HCT116 (cell line): Measurements from ENCODE around the gene IFT22.

Experiments
- ATF3 ChIP-seq: IDR thresholded peaks from 2 replicates; pipeline ENCODE4 v1.6.1; 2012
- CBX3 ChIP-seq: IDR thresholded peaks from 2 replicates; pipeline ENCODE4 v1.6.1; 2012; ENCODE audit warnings: low read depth
- CTCF ChIP-seq, 3 experiments: fragments of 200-600 bp in 1 of 3; sonication (generic) in 1 of 3; IDR thresholded peaks in 2 of 3; conservative IDR thresholded peaks in 1 of 3; 2 replicates each; pipeline ENCODE4 v1.5.1; 2012 to 2017; ENCODE audit warnings: low read depth in 2 of 3, low read length in 2 of 3, antibody characterized with exemption in 1 of 3, borderline replicate concordance in 1 of 3, control low read depth in 1 of 3, mild to moderate bottlenecking in 1 of 3, mixed read lengths in 1 of 3, mixed run types in 1 of 3, moderate library complexity in 1 of 3; ENCODE audit not compliant: insufficient read depth in 1 of 3
- EGR1 ChIP-seq: IDR thresholded peaks from 2 replicates; pipeline ENCODE4 v1.6.1; 2012; ENCODE audit warnings: low read depth
- EZH2 ChIP-seq: fragments of 200-600 bp; sonication (generic); IDR thresholded peaks from 2 replicates; pipeline ENCODE4 v1.6.1; 2017; ENCODE audit warnings: antibody characterized with exemption, mixed run types
- JUND ChIP-seq: IDR thresholded peaks from 2 replicates; pipeline ENCODE4 v1.6.1; 2012
- POLR2A ChIP-seq: IDR thresholded peaks from 2 replicates; pipeline ENCODE4 v1.7.0; 2011; ENCODE audit warnings: borderline replicate concordance; ENCODE audit not compliant: insufficient read depth, insufficient read length; ENCODE audit errors: extremely low read depth
- POLR2AphosphoS5 ChIP-seq: IDR thresholded peaks from 2 replicates; pipeline ENCODE4 v1.6.1; 2011; ENCODE audit warnings: mild to moderate bottlenecking, low read depth, low read length, moderate library complexity
- REST ChIP-seq: IDR thresholded peaks from 2 replicates; pipeline ENCODE4 v1.6.1; 2012; ENCODE audit warnings: low read depth
- ZNF274 ChIP-seq: fragments of 200-500 bp; sonication (Bioruptor generic); IDR thresholded peaks from 2 replicates; pipeline ENCODE4 v1.6.1; 2014; ENCODE audit warnings: mild to moderate bottlenecking, low read depth, low read length, inconsistent platforms

GRCh38 chr7:101269664-101270063 lies 51.9 kb downstream of the IFT22 start:
- TF ChIP-seq EZH2 = no peak
- TF ChIP-seq CTCF (IDR thresholded peaks at IDR 0.05 in 2 of 3, conservative IDR thresholded peaks at IDR 0.05 in 1 of 3; ENCODE audit: borderline replicate concordance in 1 of 3, insufficient read depth in 1 of 3, low read depth in 2 of 3, low read length in 2 of 3) = no peak
- no peak for TF ChIP-seq POLR2A
- no peak for TF ChIP-seq EGR1
- TF ChIP-seq ZNF274 = no peak
- TF ChIP-seq POLR2AphosphoS5 = no peak
- TF ChIP-seq CBX3 = no peak
- no peak for TF ChIP-seq ATF3
- TF ChIP-seq JUND = no peak
- TF ChIP-seq REST = no peak
